Measurements from ENCODE around the gene SPINK7. TPM values are rescaled to one million over a fixed set of nuclear protein-coding genes. Genes with fewer than 3 reads are reported as not detected.
A peak's percentile ranks its signal among the peaks of the same experiment; 100 is the strongest.

Gene SPINK7
- total RNA-seq, 1 donor from 2014 or later = not detected

GRCh38 chr5:148343046-148343407 lies 30.8 kb downstream of the SPINK7 start:
- H3K4me3 Mint-ChIP-seq (ENCODE audit: unreplicated experiment) = no peak overlapping the region
- H3K9me3 Mint-ChIP-seq (ENCODE audit: unreplicated experiment) = no peaks in the 10 kb centered on the region
- Histone ChIP-seq H3K4me3 (ENCODE audit: insufficient read depth, low read depth, low read length) (no peak overlapping the region), H3K4me2 (ENCODE audit: low read length) (no peak overlapping the region), H2AFZ (ENCODE audit: low read depth, low read length) (no peak overlapping the region), H3K79me2 (ENCODE audit: insufficient read depth, low read length) (no peaks in the 10 kb centered on the region), H3K9me3 (ENCODE audit: insufficient read depth, low read depth, low read length) (no peaks in the 10 kb centered on the region), H3K9ac (ENCODE audit: low read length) (no peak overlapping the region), H3K27ac (ENCODE audit: low read depth, low read length) (no peak overlapping the region), H3K4me1 (ENCODE audit: insufficient read depth, low read length) (no peaks in the 10 kb centered on the region), H3K27me3 (ENCODE audit: insufficient read depth, low read length) (no peaks in the 10 kb centered on the region), H3K36me3 (ENCODE audit: insufficient read depth, low read length) (no peaks in the 10 kb centered on the region), H4K20me1 (ENCODE audit: insufficient read depth, low read length) (no peaks in the 10 kb centered on the region)
- no peak for TF ChIP-seq CTCF (IDR thresholded peaks at IDR 0.05; ENCODE audit: insufficient read depth, low read depth, low read length)
- TF ChIP-seq EZH2 (IDR thresholded peaks at IDR 0.05; ENCODE audit: insufficient read depth, low read length) = no peak
- DNase-seq (ENCODE audit: low read depth) (no peak), FAIRE-seq (no peak)
- H3K27me3 Mint-ChIP-seq (ENCODE audit: low read depth, unreplicated experiment) = no peaks in the 10 kb centered on the region
- H3K36me3 Mint-ChIP-seq (ENCODE audit: low read depth, unreplicated experiment) = no peaks in the 10 kb centered on the region
- H3K27ac Mint-ChIP-seq (ENCODE audit: unreplicated experiment) = no peak overlapping the region
- H3K4me1 Mint-ChIP-seq (ENCODE audit: low read depth, unreplicated experiment) = no peaks in the 10 kb centered on the region

- Histone ChIP-seq H3K36me3 (ENCODE audit: insufficient read depth, low read length) (no peaks in the 10 kb centered on the region), H3K9me3 (ENCODE audit: insufficient read depth, low read depth, low read length) (no peaks in the 10 kb centered on the region), H2AFZ (ENCODE audit: low read depth, low read length) (no peak overlapping the region), H3K27ac (ENCODE audit: low read depth, low read length) (no peak overlapping the region), H3K79me2 (ENCODE audit: insufficient read depth, low read length) (no peaks in the 10 kb centered on the region), H3K27me3 (ENCODE audit: insufficient read depth, low read length) (no peaks in the 10 kb centered on the region), H4K20me1 (ENCODE audit: insufficient read depth, low read length) (no peaks in the 10 kb centered on the region), H3K4me1 (ENCODE audit: insufficient read depth, low read length) (no peaks in the 10 kb centered on the region), H3K4me3 (ENCODE audit: insufficient read depth, low read depth, low read length) (no peak overlapping the region), H3K4me2 (ENCODE audit: low read length) (no peak overlapping the region), H3K9ac (ENCODE audit: low read length) (no peak overlapping the region)
- no peaks in the 10 kb centered on the region for H3K27me3 Mint-ChIP-seq (ENCODE audit: low read depth, unreplicated experiment)
- DNase-seq (ENCODE audit: low read depth) (no peak), FAIRE-seq (no peak)
- no peaks in the 10 kb centered on the region for H3K9me3 Mint-ChIP-seq (ENCODE audit: unreplicated experiment)
- no peaks in the 10 kb centered on the region for H3K4me1 Mint-ChIP-seq (ENCODE audit: low read depth, unreplicated experiment)
- peak overlapping the region; percentile 77 for H3K27ac Mint-ChIP-seq (ENCODE audit: unreplicated experiment)
- TF ChIP-seq EZH2 (IDR thresholded peaks at IDR 0.05; ENCODE audit: insufficient read depth, low read length) (no peak), CTCF (IDR thresholded peaks at IDR 0.05; ENCODE audit: insufficient read depth, low read depth, low read length) (no peak)
- H3K4me3 Mint-ChIP-seq (ENCODE audit: unreplicated experiment) = no peak overlapping the region
- H3K36me3 Mint-ChIP-seq (ENCODE audit: low read depth, unreplicated experiment) = no peaks in the 10 kb centered on the region
Observed at GRCh38 chr5:148343603-148344487, 31.6 kb downstream of the SPINK7 start.

GRCh38 chr5:148347706-148348105 lies 35.5 kb downstream of the SPINK7 start:
- H3K9ac ChIP-seq (ENCODE audit: low read length) = no peak overlapping the region
- H3K4me1 ChIP-seq (ENCODE audit: insufficient read depth, low read length) = no peaks in the 10 kb centered on the region
- FAIRE-seq = no peak
- H3K27me3 ChIP-seq (ENCODE audit: insufficient read depth, low read length) = no peaks in the 10 kb centered on the region
- no peaks in the 10 kb centered on the region for H4K20me1 ChIP-seq (ENCODE audit: insufficient read depth, low read length)
- H3K27me3 Mint-ChIP-seq (ENCODE audit: low read depth, unreplicated experiment) = no peaks in the 10 kb centered on the region
- H3K27ac Mint-ChIP-seq (ENCODE audit: unreplicated experiment) = no peak overlapping the region
- H3K79me2 ChIP-seq (ENCODE audit: insufficient read depth, low read length) = no peaks in the 10 kb centered on the region
- H3K4me1 Mint-ChIP-seq (ENCODE audit: low read depth, unreplicated experiment) = peaks cover 6% of the 10 kb centered on the region
- TF ChIP-seq EZH2 (IDR thresholded peaks at IDR 0.05; ENCODE audit: insufficient read depth, low read length) = no peak
- TF ChIP-seq CTCF (IDR thresholded peaks at IDR 0.05; ENCODE audit: insufficient read depth, low read depth, low read length) = no peak
- no peak for DNase-seq (ENCODE audit: low read depth)
- no peak overlapping the region for H3K4me3 Mint-ChIP-seq (ENCODE audit: unreplicated experiment)
- no peaks in the 10 kb centered on the region for H3K9me3 ChIP-seq (ENCODE audit: insufficient read depth, low read depth, low read length)
- H3K27ac ChIP-seq (ENCODE audit: low read depth, low read length) = no peak overlapping the region
- H3K4me2 ChIP-seq (ENCODE audit: low read length) = no peak overlapping the region
- no peaks in the 10 kb centered on the region for H3K36me3 Mint-ChIP-seq (ENCODE audit: low read depth, unreplicated experiment)
- no peak overlapping the region for H3K4me3 ChIP-seq (ENCODE audit: insufficient read depth, low read depth, low read length)
- peaks cover 4% of the 10 kb centered on the region for H3K9me3 Mint-ChIP-seq (ENCODE audit: unreplicated experiment)
- H3K36me3 ChIP-seq (ENCODE audit: insufficient read depth, low read length) = no peaks in the 10 kb centered on the region
- no peak overlapping the region for H2AFZ ChIP-seq (ENCODE audit: low read depth, low read length)
